HG03103 (cell line): ENCODE measurements around the gene COL18A1.
"Not testable (repeated sequence)": the region's sequence is repeated elsewhere in the genome, so short reads cannot be mapped to it uniquely, and the experiment has no call there.

Source experiments
- ATAC-seq: cut with Tn5 transposase; IDR thresholded peaks from one replicate; pipeline ENCODE4 v1.9.1; 2021; ENCODE audit warnings: low read depth; ENCODE audit not compliant: unreplicated experiment

COL18A1 gene

GRCh38 chr21:45423968-45424853, 19.2 kb downstream of the COL18A1 start:
- no peak for ATAC-seq

- ATAC-seq: no peak
Observed at GRCh38 chr21:45424854-45425795, 20.2 kb downstream of the COL18A1 start.

GRCh38 chr21:45427331-45428271, 22.6 kb downstream of the COL18A1 start:
- ATAC-seq: no peak

- no peak for ATAC-seq
Observed at GRCh38 chr21:45428534-45428933, 23.6 kb downstream of the COL18A1 start.

GRCh38 chr21:45429221-45430175, 24.5 kb downstream of the COL18A1 start:
- ATAC-seq: no peak

- no peak for ATAC-seq
Observed at GRCh38 chr21:45430521-45431501, 25.8 kb downstream of the COL18A1 start.

- no peak for ATAC-seq
Observed at GRCh38 chr21:45431781-45432572, 27.0 kb downstream of the COL18A1 start.

GRCh38 chr21:45432575-45433255, 27.8 kb downstream of the COL18A1 start:
- no peak for ATAC-seq

- ATAC-seq: no peak
Observed at GRCh38 chr21:45433301-45433700, 28.3 kb downstream of the COL18A1 start.

GRCh38 chr21:45433911-45434644, 29.1 kb downstream of the COL18A1 start:
- no peak for ATAC-seq

GRCh38 chr21:45434645-45435217, 29.8 kb downstream of the COL18A1 start:
- no peak for ATAC-seq

GRCh38 chr21:45435405-45435981, 30.5 kb downstream of the COL18A1 start:
- ATAC-seq: no peak

- no peak for ATAC-seq
Observed at GRCh38 chr21:45436351-45437065, 31.5 kb downstream of the COL18A1 start.

GRCh38 chr21:45437844-45438243, 32.9 kb downstream of the COL18A1 start:
- ATAC-seq: not testable (repeated sequence)
